Measurements from ENCODE around the gene PTPN7.
"Not testable (repeated sequence)": the region's sequence is repeated elsewhere in the genome, so short reads cannot be mapped to it uniquely, and the experiment has no call there.

Gene PTPN7

DNA sequence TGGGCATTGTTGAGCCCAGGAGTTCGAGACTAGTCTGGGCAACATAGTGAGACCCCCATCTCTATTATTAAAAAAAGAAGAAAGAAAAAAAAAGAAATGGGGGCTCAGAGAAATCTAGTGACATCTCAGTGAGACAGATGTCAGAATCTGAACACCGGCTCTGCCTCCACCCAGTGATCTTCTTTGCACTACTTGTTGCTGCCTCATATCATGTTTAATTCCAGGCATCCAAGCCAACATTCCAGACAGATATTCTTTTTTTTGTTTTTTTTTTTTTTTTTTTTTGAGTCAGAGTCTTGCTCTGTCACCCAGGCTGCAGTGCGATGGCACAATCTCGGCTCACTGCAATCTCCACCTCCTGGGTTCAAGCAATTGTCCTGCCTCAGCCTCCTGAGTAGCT, 10.8 kb downstream of the PTPN7 start:
- 0 out of 2 replicates have a peak, but pooled peaks cover 2% of the 10 kb centered on the region for H3K4me1 ChIP-seq (ENCODE audit: control insufficient read depth, insufficient read depth, low read length)
- no peaks in the 10 kb centered on the region for H3K27me3 ChIP-seq (ENCODE audit: control insufficient read depth, insufficient read depth, low read length)
- no peak overlapping the region for H3K27ac ChIP-seq (ENCODE audit: low read length)
- WGBS (ENCODE audit: insufficient coverage, insufficient read length), result no CpG with 5 or more reads among the region's 4 CpGs
- H3K4me3 ChIP-seq (ENCODE audit: low read length), result no peak overlapping the region
- no peaks in the 10 kb centered on the region for H3K9me3 ChIP-seq (ENCODE audit: control insufficient read depth, insufficient read depth, low read length)
- no peaks in the 10 kb centered on the region for H3K36me3 ChIP-seq (ENCODE audit: control insufficient read depth, insufficient read depth, low read length)
- no peak for DNase-seq (ENCODE audit: low read depth, low spot score)

DNA sequence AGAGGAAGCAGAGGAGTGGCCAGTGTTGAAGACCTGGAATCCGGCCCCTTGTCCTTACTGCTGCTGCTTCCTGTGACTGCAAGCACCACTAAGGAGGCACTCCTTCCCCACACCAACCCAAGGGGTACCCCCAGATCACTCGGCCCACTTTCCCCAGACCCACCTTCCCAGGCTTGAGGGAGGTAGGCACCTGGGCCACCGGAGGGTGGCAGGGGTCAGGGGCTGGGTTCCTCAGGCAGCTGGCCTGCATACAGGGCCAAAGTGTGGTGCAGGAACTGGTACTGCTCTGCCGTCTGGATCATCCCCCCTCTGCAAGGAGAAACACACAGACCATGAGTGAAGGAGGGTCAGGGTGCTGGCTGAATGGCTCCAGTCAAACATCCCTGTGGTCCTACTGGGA, 12.0 kb downstream of the PTPN7 start:
- Histone ChIP-seq H3K36me3 (ENCODE audit: control insufficient read depth, insufficient read depth, low read length) (no peaks in the 10 kb centered on the region), H3K4me1 (ENCODE audit: control insufficient read depth, insufficient read depth, low read length) (peaks cover under 1% of the 10 kb centered on the region; the same call in 1 of the 2 replicates), H3K9me3 (ENCODE audit: control insufficient read depth, insufficient read depth, low read length) (no peaks in the 10 kb centered on the region), H3K27ac (ENCODE audit: low read length) (no peak overlapping the region), H3K27me3 (ENCODE audit: control insufficient read depth, insufficient read depth, low read length) (no peaks in the 10 kb centered on the region), H3K4me3 (ENCODE audit: low read length) (no peak overlapping the region)
- WGBS (ENCODE audit: insufficient coverage, insufficient read length), result no CpG with 5 or more reads among the region's 4 CpGs
- DNase-seq (ENCODE audit: low read depth, low spot score), result no peak

DNA sequence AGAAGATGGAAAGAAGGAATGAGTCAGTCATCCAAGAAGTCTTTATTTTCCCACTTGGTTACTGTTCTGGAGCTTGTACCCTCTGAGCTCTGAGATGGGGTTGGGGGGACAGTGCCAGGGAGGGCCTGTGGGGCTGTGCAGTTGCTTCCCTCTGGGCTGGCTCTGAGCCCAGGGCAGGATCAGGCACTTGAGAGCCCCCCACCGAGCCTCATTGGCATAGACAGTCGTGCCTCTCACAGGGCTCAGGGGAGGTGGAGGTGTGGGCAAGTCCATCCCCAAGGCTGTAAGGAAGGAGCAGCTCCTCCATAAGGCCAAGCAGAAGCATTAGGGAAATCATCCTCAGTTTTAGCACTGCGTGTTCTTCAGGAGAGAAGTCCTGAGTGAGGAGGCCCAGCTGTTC, 13.4 kb downstream of the PTPN7 start:
- Histone ChIP-seq H3K9me3 (ENCODE audit: control insufficient read depth, insufficient read depth, low read length) (no peaks in the 10 kb centered on the region), H3K4me3 (ENCODE audit: low read length) (no peak overlapping the region), H3K27me3 (ENCODE audit: control insufficient read depth, insufficient read depth, low read length) (no peaks in the 10 kb centered on the region), H3K27ac (ENCODE audit: low read length) (no peak overlapping the region), H3K36me3 (ENCODE audit: control insufficient read depth, insufficient read depth, low read length) (no peaks in the 10 kb centered on the region), H3K4me1 (ENCODE audit: control insufficient read depth, insufficient read depth, low read length) (peaks cover 6% of the 10 kb centered on the region)
- no peak for DNase-seq (ENCODE audit: low read depth, low spot score)
- no CpG with 5 or more reads among the region's 3 CpGs for WGBS (ENCODE audit: insufficient coverage, insufficient read length)

DNA sequence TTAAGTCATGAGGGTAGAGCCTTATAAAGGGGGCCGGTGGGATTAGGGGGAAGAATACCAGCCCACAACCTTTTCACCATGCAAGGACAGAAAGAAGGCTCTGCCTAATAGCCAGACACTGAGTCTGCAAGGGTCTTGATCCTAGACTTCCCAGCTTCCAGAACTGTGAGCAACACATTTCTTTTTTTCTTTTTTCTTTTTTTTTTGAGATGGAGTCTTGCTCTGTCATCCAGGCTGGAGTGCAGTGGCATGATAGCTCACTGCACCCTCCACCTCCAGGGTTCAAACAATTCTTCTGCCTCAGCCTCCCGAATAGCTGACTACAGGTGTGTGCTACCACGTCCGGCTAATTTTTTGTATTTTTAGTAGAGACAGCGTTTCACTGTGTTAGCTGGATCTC, 14.1 kb downstream of the PTPN7 start:
- no peaks in the 10 kb centered on the region for H3K27me3 ChIP-seq (ENCODE audit: control insufficient read depth, insufficient read depth, low read length)
- no peak overlapping the region for H3K27ac ChIP-seq (ENCODE audit: low read length)
- H3K4me3 ChIP-seq (ENCODE audit: low read length), result no peak overlapping the region
- no CpG with 5 or more reads among the region's 5 CpGs for WGBS (ENCODE audit: insufficient coverage, insufficient read length)
- H3K4me1 ChIP-seq (ENCODE audit: control insufficient read depth, insufficient read depth, low read length), result peaks cover 6% of the 10 kb centered on the region
- H3K36me3 ChIP-seq (ENCODE audit: control insufficient read depth, insufficient read depth, low read length), result no peaks in the 10 kb centered on the region
- no peak for DNase-seq (ENCODE audit: low read depth, low spot score)
- no peaks in the 10 kb centered on the region for H3K9me3 ChIP-seq (ENCODE audit: control insufficient read depth, insufficient read depth, low read length)

DNA sequence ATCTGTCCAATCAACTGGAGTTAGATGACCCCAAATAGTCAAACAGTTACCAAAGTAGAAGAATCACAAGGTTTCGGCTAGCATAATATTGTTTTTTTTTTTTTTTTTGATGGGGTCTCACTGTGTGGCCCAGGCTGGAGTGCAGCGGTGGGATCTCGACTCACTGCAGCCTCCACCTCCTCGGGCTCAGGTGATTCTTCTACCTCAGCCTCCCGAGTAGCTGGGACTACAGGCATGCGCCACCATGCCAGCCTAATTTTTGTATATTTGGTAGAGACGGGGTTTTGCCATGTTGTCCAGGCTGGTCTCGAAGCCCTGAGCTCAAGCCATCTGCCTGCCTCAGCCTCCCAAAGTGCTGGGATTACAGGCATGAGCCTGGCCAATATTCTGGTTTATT, 14.7 kb downstream of the PTPN7 start:
- H3K4me1 ChIP-seq (ENCODE audit: control insufficient read depth, insufficient read depth, low read length); DNase-seq (ENCODE audit: low read depth, low spot score); H3K36me3 ChIP-seq (ENCODE audit: control insufficient read depth, insufficient read depth, low read length); H3K4me3 ChIP-seq (ENCODE audit: low read length); H3K27ac ChIP-seq (ENCODE audit: low read length); H3K9me3 ChIP-seq (ENCODE audit: control insufficient read depth, insufficient read depth, low read length); H3K27me3 ChIP-seq (ENCODE audit: control insufficient read depth, insufficient read depth, low read length): not testable (repeated sequence)
- no CpG with 5 or more reads among the region's 8 CpGs for WGBS (ENCODE audit: insufficient coverage, insufficient read length)

DNA sequence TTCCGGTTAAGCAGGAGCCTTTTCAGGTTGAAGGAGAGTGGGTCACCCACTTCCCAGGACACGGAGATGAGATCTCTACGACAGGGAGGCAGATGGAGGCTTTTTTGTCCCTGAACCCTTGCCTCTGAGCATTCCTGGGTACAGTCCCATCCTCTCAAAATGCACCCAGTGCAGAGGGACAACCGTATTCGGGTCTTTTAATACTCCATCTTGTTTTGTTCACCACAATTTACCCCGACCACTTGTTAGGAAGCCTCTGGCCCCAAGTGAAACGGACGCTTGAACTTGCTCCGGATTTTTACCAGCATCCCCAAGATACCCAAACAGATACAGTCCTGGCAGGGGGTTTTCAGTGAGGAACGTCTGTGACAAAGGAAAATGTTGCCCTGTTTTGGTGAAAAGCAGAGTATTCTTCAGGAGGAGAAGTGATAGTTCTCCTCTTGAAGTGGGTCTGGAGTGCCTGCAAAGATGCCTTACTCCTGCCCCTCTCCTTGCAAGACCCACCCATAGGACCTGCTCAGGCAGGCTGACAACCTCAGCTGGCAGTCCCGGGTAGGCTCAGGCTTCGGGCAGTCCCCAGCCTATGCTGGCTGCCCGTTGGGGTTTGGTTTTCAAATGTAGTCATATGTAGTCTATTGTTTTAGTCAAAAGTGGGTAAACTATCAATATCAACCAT, 15.2 kb downstream of the PTPN7 start:
- DNase-seq (ENCODE audit: low read depth, low spot score), result no peak
- no peaks in the 10 kb centered on the region for H3K27me3 ChIP-seq (ENCODE audit: control insufficient read depth, insufficient read depth, low read length)
- peaks cover 6% of the 10 kb centered on the region for H3K4me1 ChIP-seq (ENCODE audit: control insufficient read depth, insufficient read depth, low read length)
- no peaks in the 10 kb centered on the region for H3K36me3 ChIP-seq (ENCODE audit: control insufficient read depth, insufficient read depth, low read length)
- WGBS (ENCODE audit: insufficient coverage, insufficient read length), result no CpG with 5 or more reads among the region's 13 CpGs
- H3K4me3 ChIP-seq (ENCODE audit: low read length), result peak overlapping the region; percentile 76; the same call in 1 of the 2 replicates
- no peak overlapping the region for H3K27ac ChIP-seq (ENCODE audit: low read length)
- H3K9me3 ChIP-seq (ENCODE audit: control insufficient read depth, insufficient read depth, low read length), result no peaks in the 10 kb centered on the region

DNA sequence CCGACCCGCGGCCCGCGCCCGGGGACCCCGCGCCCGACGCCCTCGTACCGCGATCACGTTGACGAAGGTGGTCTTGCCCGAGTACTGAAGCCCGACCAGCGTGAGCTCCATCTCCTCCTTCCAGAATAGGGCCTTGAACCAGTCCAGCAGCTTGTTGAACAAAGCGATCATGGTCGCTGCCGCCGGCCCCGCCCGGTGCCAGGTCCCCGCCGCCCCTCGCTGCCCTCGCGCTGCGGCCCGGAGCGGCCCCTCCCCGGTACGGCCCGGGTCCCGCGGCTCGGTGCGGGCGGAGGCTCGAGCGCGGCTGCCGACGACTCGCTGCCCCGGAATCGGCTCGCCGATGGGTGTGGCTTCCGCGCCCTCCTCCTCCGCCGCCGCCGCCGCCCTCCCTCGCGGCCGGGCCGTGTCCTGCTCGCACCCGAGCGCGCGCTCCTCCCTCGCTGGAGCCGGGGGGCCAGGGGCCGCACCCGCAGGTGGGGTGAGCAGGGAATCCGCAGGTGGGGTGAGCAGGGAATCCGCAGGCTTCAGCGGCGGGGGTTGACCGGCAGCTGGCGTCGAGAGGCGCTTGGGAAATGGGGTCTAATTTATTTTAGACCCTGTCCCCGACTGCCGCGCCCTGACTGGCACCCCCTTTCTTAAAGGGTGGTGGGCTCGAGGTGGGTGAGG, 15.9 kb downstream of the PTPN7 start, which contains the start of gene ARL8A:
Gene ARL8A, minus strand, starts transcription at position 336 of the 666 bp plus-strand sequence. Its CDS starts 165 bp downstream, at position 171.
- DNase-seq (ENCODE audit: low read depth, low spot score), result no peak
- no peaks in the 10 kb centered on the region for H3K36me3 ChIP-seq (ENCODE audit: control insufficient read depth, insufficient read depth, low read length)

DNA sequence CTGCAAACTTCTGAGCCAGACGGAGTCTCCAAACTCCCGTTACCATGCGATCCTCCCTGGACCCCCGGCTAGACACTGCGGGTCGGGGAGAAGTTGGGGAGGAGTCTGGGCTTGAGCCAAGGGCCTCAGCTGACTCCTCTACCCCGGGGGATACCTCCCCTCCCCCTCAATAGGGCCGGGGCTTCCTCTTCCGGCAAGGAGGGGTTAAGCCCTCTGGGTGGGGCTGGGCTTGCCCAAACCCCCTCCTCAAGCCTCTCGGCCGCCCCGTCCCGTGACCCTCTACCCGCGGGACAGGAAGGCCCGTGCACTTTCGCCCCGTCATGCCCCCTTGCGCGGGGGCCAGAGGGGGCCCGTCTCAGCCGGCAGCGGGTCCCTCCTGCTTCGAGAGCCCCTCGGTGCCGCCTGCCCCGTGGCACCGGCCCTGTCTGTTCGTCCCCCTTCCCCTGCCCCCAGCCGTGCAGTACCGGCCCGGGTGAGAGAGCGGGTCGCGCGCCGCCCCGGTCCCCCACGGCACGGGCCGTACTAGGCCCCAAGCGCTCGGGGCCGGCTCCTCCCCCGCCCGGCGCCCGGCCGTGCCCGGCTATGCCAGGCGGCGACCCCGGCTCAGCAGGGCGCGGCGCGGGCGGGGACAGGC, 16.5 kb downstream of the PTPN7 start:
- DNase-seq (ENCODE audit: low read depth, low spot score), result peak; percentile 35
- Histone ChIP-seq H3K4me1 (ENCODE audit: control insufficient read depth, insufficient read depth, low read length) (peaks cover 6% of the 10 kb centered on the region), H3K27ac (ENCODE audit: low read length) (no peak overlapping the region), H3K27me3 (ENCODE audit: control insufficient read depth, insufficient read depth, low read length) (no peaks in the 10 kb centered on the region), H3K4me3 (ENCODE audit: low read length) (peak overlapping the region; percentile 76), H3K9me3 (ENCODE audit: control insufficient read depth, insufficient read depth, low read length) (no peaks in the 10 kb centered on the region), H3K36me3 (ENCODE audit: control insufficient read depth, insufficient read depth, low read length) (no peaks in the 10 kb centered on the region)
- no CpG with 5 or more reads among the region's 58 CpGs for WGBS (ENCODE audit: insufficient coverage, insufficient read length)

More for the DNA sequence above, 15.9 kb downstream of the PTPN7 start, which contains the start of gene ARL8A:
- H3K27ac ChIP-seq (ENCODE audit: low read length), result no peak within 1 kb of the TSS
- peak within 1 kb of the TSS; percentile 76 for H3K4me3 ChIP-seq (ENCODE audit: low read length)
- H3K27me3 ChIP-seq (ENCODE audit: control insufficient read depth, insufficient read depth, low read length), result no peaks in the 10 kb centered on the region
- H3K4me1 ChIP-seq (ENCODE audit: control insufficient read depth, insufficient read depth, low read length), result peaks cover 6% of the 10 kb centered on the region
- H3K9me3 ChIP-seq (ENCODE audit: control insufficient read depth, insufficient read depth, low read length), result no peaks in the 10 kb centered on the region
- no CpG with 5 or more reads among the region's 82 CpGs for WGBS (ENCODE audit: insufficient coverage, insufficient read length)

DNA sequence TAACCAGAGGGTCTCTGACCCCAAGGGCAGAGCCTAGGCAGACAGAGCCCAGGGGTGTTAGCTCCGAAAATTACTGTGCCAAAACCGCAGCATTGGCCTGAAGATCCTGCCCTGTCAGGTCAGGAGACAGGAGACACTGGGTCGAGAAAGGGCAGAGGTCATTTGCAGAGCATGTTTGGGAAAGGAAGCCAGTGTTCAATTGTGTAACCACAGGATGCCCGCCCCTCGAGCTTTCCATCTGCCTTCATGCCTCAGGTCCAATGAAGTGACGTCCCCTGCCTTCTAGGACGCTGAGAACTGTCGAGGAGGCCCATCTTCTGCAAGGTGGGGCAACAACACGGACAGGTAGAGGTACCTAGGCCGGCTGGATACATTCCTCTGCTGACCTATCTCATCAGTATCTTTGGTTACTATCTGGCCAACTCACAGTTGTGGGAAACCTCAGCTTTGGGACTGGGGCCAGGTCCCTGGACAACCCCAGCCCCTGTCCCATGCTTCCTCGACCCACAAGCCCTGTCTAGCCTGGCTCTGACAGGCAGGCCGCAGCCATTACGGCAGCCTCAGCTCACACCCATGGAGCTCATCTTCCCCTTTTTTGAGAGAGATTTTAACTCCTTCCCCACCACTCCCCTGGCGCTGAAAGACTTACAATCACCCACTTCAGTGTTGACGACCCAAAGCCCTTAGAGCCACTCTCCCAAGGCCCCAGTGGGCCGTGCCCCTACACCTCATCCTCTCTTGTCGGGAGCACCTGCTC, 17.2 kb downstream of the PTPN7 start:
- Histone ChIP-seq H3K9me3 (ENCODE audit: control insufficient read depth, insufficient read depth, low read length) (no peaks in the 10 kb centered on the region), H3K4me3 (ENCODE audit: low read length) (peak overlapping the region; percentile 76; the same call in 1 of the 2 replicates), H3K36me3 (ENCODE audit: control insufficient read depth, insufficient read depth, low read length) (no peaks in the 10 kb centered on the region), H3K27ac (ENCODE audit: low read length) (no peak overlapping the region), H3K4me1 (ENCODE audit: control insufficient read depth, insufficient read depth, low read length) (peaks cover 6% of the 10 kb centered on the region), H3K27me3 (ENCODE audit: control insufficient read depth, insufficient read depth, low read length) (no peaks in the 10 kb centered on the region)
- DNase-seq (ENCODE audit: low read depth, low spot score), result no peak
- WGBS (ENCODE audit: insufficient coverage, insufficient read length), result no CpG with 5 or more reads among the region's 17 CpGs

DNA sequence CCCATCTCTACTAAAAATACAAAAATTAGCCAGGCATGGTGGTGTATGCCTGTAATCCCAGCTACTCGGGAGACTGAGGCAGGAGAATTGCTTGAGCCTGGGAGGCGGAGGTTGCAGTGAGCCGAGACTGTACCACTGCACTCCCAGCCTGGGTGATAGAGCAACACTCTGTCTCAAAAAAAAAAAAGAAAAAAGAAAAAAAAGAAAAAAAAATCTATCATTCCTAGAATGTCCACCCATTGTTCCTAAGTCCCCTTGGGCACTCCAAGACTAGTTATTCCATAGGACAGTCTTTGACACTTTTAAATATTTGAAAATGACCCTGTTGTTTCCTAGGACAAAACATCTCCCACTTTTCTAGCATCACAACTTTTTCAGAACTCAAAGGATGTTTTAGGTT, 18.9 kb downstream of the PTPN7 start:
- not testable (repeated sequence) for H3K27ac ChIP-seq (ENCODE audit: low read length); DNase-seq (ENCODE audit: low read depth, low spot score); H3K4me3 ChIP-seq (ENCODE audit: low read length); H3K27me3 ChIP-seq (ENCODE audit: control insufficient read depth, insufficient read depth, low read length); H3K36me3 ChIP-seq (ENCODE audit: control insufficient read depth, insufficient read depth, low read length); H3K4me1 ChIP-seq (ENCODE audit: control insufficient read depth, insufficient read depth, low read length); H3K9me3 ChIP-seq (ENCODE audit: control insufficient read depth, insufficient read depth, low read length)
- no CpG with 5 or more reads among the region's 3 CpGs for WGBS (ENCODE audit: insufficient coverage, insufficient read length)
